Spleen (tissue), 11 donors: ENCODE results near the gene CUTA. TPM values are rescaled to one million over a fixed set of nuclear protein-coding genes. Genes with fewer than 3 reads are reported as not detected.

ENCODE experiments used
- DNase-seq: peaks from one replicate; pipeline ENCODE4 v3.0.0-alpha.2; 2020
- H3K27ac ChIP-seq, 8 donors: fragments of 200-600 bp; sonication (generic) in 7 of 8; 1 replicate in 4 of 8; 2 replicates in 4 of 8; pipeline versions ENCODE4 v1.5.0 to v1.8.0; 2016 to 2021; ENCODE audit warnings: inconsistent platforms in 4 of 8, mild to moderate bottlenecking in 4 of 8, moderate library complexity in 1 of 8
- H3K27me3 ChIP-seq, 7 donors: fragments of 200-600 bp; sonication (generic) in 6 of 7; replicated peaks in 1 of 7; 1 replicate in 4 of 7; 2 replicates in 3 of 7; pipeline versions ENCODE4 v1.5.0 to v1.8.0; 2016 to 2021; ENCODE audit warnings: inconsistent platforms in 3 of 7, mild to moderate bottlenecking in 1 of 7
- H3K36me3 ChIP-seq, 6 donors: fragments of 200-600 bp; sonication (generic) in 5 of 6; 1 replicate in 4 of 6; 2 replicates in 2 of 6; pipeline versions ENCODE4 v1.5.0 to v1.8.0; 2016 to 2021; ENCODE audit warnings: inconsistent platforms in 2 of 6
- H3K4me1 ChIP-seq, 6 donors: fragments of 200-600 bp; sonication (generic) in 5 of 6; 1 replicate in 3 of 6; 2 replicates in 3 of 6; pipeline versions ENCODE4 v1.5.0 to v1.8.0; 2016 to 2021; ENCODE audit warnings: inconsistent platforms in 3 of 6
- H3K4me3 ChIP-seq, 8 donors: fragments of 200-600 bp; sonication (generic) in 7 of 8; 1 replicate in 4 of 8; 2 replicates in 4 of 8; pipeline versions ENCODE4 v1.5.0 to v1.8.0; 2016 to 2021; ENCODE audit warnings: inconsistent platforms in 4 of 8, mild to moderate bottlenecking in 4 of 8, moderate library complexity in 2 of 8
- H3K9me3 ChIP-seq, 8 donors: fragments of 200-600 bp; sonication (generic) in 7 of 8; 1 replicate in 4 of 8; 2 replicates in 4 of 8; pipeline versions ENCODE4 v1.5.0 to v1.8.0; 2016 to 2021; ENCODE audit warnings: inconsistent platforms in 4 of 8
- CTCF ChIP-seq, 11 experiments: fragments of 200-600 bp in 7 of 11; fragments of 450-650 bp in 4 of 11; sonication (generic) in 4 of 11; IDR thresholded peaks in 8 of 11; conservative IDR thresholded peaks in 3 of 11; 1 replicate in 7 of 11; 2 replicates in 4 of 11; pipeline versions ENCODE4 v1.4.0 to v1.8.0; 2016 to 2021; ENCODE audit warnings: antibody characterized with exemption in 11 of 11, inconsistent platforms in 4 of 11, mild to moderate bottlenecking in 1 of 11
- POLR2A ChIP-seq, 3 donors: fragments of 450-650 bp; IDR thresholded peaks; one replicate each; pipeline ENCODE4 v1.5.1; 2017; ENCODE audit warnings: antibody characterized with exemption in 3 of 3, mild to moderate bottlenecking in 1 of 3
- POLR2AphosphoS5 ChIP-seq, 3 donors: sonication (generic); formaldehyde crosslinking; IDR thresholded peaks; one replicate each; pipeline ENCODE4 v1.5.1; 2017; ENCODE audit warnings: antibody characterized with exemption in 3 of 3
- WGBS, 5 donors: extraction: QIAGEN DNeasy Blood & Tissue Kit in 3 of 5; methylation state at CpG; one replicate each; pipeline versions ENCODE4 v1.1.5 to v1.1.7; 2013 to 2018; 5-methylcytosine and 5-hydroxymethylcytosine counted together
- intact Hi-C: fragments of 100-400 bp; cut with DNase I; formaldehyde crosslinking; loops from one replicate; pipeline ENCODE4 v1.15.0; 2023; ENCODE audit warnings: low total_unique reads
- polyA plus RNA-seq, 3 donors: library from polyadenylated mRNA; stranded (reverse); fragments of 200-250 nt; gene quantifications; one replicate each; pipeline ENCODE4 v1.2.1, GENCODE V29; 2013
- total RNA-seq, 7 donors: library from RNA; depleted of rRNA in 3 of 7; stranded (reverse); fragments of >200 nt in 3 of 7; fragmentation: NEBNext Ultra II Directional in 4 of 7; extraction: Animal tissue kit (Norgen Biotek cat#: 25700) in 4 of 7; gene quantifications; one replicate each; pipeline versions ENCODE4 v1.1.0 to v1.2.1, GENCODE V29; 2016 to 2021
- donor health status: healthy with polysubstance abuse.
- donor health status: DM: no; HTN: no; CAD: no; lungs with moderate emphysema.
- donor health status: DM: no; HTN: no; CAD: no.
- donor health status: Bipolar disorder and iron deficiency.
- donor health status: healthy.
- donor health status: DM: no; HTN: no; CAD: no.
- donor health status: DM: yes; HTN: yes; CAD: no.

The CUTA gene
- total and polyA plus RNA-seq, 10 donors: 113 to 225 (median 137) TPM

GRCh38 chr6:33392979-33393378, 24.9 kb downstream of the CUTA start:
- WGBS, 5 donors: 47 to 60% (median 54%) methylated on average over 3 of the region's 3 CpGs
- H3K27ac ChIP-seq: no peak overlapping the region

GRCh38 chr6:33392595-33392948, 25.3 kb downstream of the CUTA start:
- Histone ChIP-seq H3K4me1 (peaks cover 5 to 43% (median 29%) of the 10 kb centered on the region in 6 donors), H3K27ac (peak overlapping the region in 4 of 8 donors; percentile 91 to 92 (median 91)), H3K9me3 (no peaks in the 10 kb centered on the region), H3K36me3 (no peaks in the 10 kb centered on the region), H3K27me3 (no peaks in the 10 kb centered on the region), H3K4me3 (peak overlapping the region in 5 of 8 donors; percentile 50 to 74 (median 60))
- intact Hi-C loops: no loop called here
- 32 to 52% (median 37%) methylated on average over 5 of the region's 5 CpGs for WGBS, 5 donors
- TF ChIP-seq POLR2AphosphoS5 (IDR thresholded peaks at IDR 0.05) (no peak), POLR2A (IDR thresholded peaks at IDR 0.05) (no peak), CTCF (IDR thresholded peaks at IDR 0.05 in 8 of 11, conservative IDR thresholded peaks at IDR 0.05 in 3 of 11) (no peak)
- no peak for DNase-seq

More at GRCh38 chr6:33392979-33393378, 24.9 kb downstream of the CUTA start:
- H3K4me1 ChIP-seq: peaks cover 5 to 43% (median 29%) of the 10 kb centered on the region in 6 donors
- no peaks in the 10 kb centered on the region for H3K27me3 ChIP-seq
- H3K4me3 ChIP-seq: peak overlapping the region in 3 of 8 donors; percentile 56 to 74 (median 60)
- no peaks in the 10 kb centered on the region for H3K36me3 ChIP-seq
- TF ChIP-seq POLR2AphosphoS5 (IDR thresholded peaks at IDR 0.05) (no peak), CTCF (IDR thresholded peaks at IDR 0.05 in 8 of 11, conservative IDR thresholded peaks at IDR 0.05 in 3 of 11) (no peak), POLR2A (IDR thresholded peaks at IDR 0.05) (no peak)
- no peak for DNase-seq
- H3K9me3 ChIP-seq: no peaks in the 10 kb centered on the region
- intact Hi-C loops: no loop called here

GRCh38 chr6:33391922-33392594, 25.8 kb downstream of the CUTA start:
- no peaks in the 10 kb centered on the region for H3K27me3 ChIP-seq
- 0 to 2% (median 1%) methylated on average over 28 to 31 of the region's 31 CpGs for WGBS, 5 donors
- H3K27ac ChIP-seq: peak overlapping the region in 7 of 8 donors; percentile 91 to 95 (median 91)
- TF ChIP-seq POLR2AphosphoS5 (IDR thresholded peaks at IDR 0.05) (no peak), POLR2A (IDR thresholded peaks at IDR 0.05) (no peak), CTCF (IDR thresholded peaks at IDR 0.05 in 8 of 11, conservative IDR thresholded peaks at IDR 0.05 in 3 of 11) (no peak)
- DNase-seq: no peak
- H3K9me3 ChIP-seq: no peaks in the 10 kb centered on the region
- H3K4me1 ChIP-seq: peaks cover 5 to 43% (median 29%) of the 10 kb centered on the region in 6 donors
- H3K4me3 ChIP-seq: peak overlapping the region; percentile 50 to 74 (median 54)
- H3K36me3 ChIP-seq: no peaks in the 10 kb centered on the region
- intact Hi-C loops: no loop called here

- Histone ChIP-seq H3K4me1 (peaks cover 5 to 43% (median 29%) of the 10 kb centered on the region in 6 donors), H3K27ac (peak within 1 kb of the TSS; percentile 83 to 95 (median 91)), H3K4me3 (peak within 1 kb of the TSS; percentile 50 to 74 (median 54)), H3K36me3 (no peaks in the 10 kb centered on the region), H3K27me3 (no peaks in the 10 kb centered on the region), H3K9me3 (no peaks in the 10 kb centered on the region)
- TF ChIP-seq CTCF (IDR thresholded peaks at IDR 0.05 in 8 of 11, conservative IDR thresholded peaks at IDR 0.05 in 3 of 11) (peak; percentile 98 to 100 (median 99)), POLR2AphosphoS5 (IDR thresholded peaks at IDR 0.05) (peak; percentile 93 to 97 (median 93)), POLR2A (IDR thresholded peaks at IDR 0.05) (peak in 1 of 3 donors; percentile 45)
- intact Hi-C loops: no loop called here
- DNase-seq: peak; percentile 100
- WGBS, 5 donors: 0 to 1% (median 0%) methylated on average over 38 to 67 of the region's 67 CpGs
Observed at GRCh38 chr6:33391278-33391921, 26.5 kb downstream of the CUTA start, which contains the start of gene KIFC1. TSS of gene KIFC1 (plus strand) at chr6:33391823. CDS start at chr6:33391986, 163 bp downstream.
